Measurements from ENCODE around the gene TMEM272.
A peak's percentile ranks its signal among the peaks of the same experiment; 100 is the strongest.

The TMEM272 gene

DNA sequence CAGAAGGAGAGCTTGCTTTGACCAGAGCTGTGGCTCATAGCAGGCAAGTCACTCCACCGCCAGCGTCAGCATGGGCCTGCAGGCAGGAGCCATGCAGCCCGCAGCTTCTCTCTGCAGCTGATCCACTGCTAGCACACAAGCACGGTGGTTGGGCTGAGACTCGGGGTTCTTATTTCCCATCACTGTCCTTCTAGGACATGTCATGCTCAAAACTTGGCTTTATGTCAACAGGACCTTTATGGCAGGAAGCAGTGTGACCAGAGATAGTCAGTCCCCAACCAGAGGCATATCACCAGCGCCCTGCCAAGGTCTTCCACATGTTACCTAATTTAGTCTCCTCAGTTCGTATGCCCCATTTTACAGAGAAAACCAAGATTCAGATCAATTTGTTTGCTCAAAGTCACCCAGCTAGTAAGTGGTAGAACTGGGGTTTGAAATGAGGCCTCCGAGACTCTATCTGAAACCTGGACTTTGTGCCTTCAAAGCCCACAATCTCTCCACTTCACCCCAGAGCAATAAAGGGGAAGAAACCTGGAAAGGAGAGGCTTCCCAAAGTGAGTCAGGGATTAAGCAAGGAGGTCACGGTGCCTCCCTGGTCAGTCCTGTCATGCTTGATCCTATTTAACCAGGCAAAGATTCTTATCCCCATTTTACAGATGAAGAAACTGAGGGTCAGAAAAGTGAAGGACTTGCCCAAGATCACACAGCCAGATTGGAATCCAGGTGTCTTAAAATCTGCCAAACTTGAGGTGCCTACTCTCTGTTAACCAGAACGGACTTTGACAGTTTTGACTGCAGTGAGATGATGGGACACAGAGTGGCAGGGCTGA lies 5.1 kb downstream of the TMEM272 start:
- in situ Hi-C loops (cut with HindIII; ENCODE audit: low pct_ligation_motif_present, low sequenced_read_pairs): no loop called here
- Histone ChIP-seq H3K27me3 (replicated peaks) (no peaks in the 10 kb centered on the region), H3K27ac (no peak overlapping the region), H3K36me3 (replicated peaks) (no peaks in the 10 kb centered on the region), H3K4me3 (ENCODE audit: low read depth, low read length) (no peak overlapping the region)
- DNase-seq: no peak
- TF ChIP-seq, protein P1, sequence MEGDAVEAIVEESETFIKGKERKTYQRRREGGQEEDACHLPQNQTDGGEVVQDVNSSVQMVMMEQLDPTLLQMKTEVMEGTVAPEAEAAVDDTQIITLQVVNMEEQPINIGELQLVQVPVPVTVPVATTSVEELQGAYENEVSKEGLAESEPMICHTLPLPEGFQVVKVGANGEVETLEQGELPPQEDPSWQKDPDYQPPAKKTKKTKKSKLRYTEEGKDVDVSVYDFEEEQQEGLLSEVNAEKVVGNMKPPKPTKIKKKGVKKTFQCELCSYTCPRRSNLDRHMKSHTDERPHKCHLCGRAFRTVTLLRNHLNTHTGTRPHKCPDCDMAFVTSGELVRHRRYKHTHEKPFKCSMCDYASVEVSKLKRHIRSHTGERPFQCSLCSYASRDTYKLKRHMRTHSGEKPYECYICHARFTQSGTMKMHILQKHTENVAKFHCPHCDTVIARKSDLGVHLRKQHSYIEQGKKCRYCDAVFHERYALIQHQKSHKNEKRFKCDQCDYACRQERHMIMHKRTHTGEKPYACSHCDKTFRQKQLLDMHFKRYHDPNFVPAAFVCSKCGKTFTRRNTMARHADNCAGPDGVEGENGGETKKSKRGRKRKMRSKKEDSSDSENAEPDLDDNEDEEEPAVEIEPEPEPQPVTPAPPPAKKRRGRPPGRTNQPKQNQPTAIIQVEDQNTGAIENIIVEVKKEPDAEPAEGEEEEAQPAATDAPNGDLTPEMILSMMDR (IDR thresholded peaks at IDR 0.05; ENCODE audit: low read depth, low read length, missing control alignments): no peak

DNA sequence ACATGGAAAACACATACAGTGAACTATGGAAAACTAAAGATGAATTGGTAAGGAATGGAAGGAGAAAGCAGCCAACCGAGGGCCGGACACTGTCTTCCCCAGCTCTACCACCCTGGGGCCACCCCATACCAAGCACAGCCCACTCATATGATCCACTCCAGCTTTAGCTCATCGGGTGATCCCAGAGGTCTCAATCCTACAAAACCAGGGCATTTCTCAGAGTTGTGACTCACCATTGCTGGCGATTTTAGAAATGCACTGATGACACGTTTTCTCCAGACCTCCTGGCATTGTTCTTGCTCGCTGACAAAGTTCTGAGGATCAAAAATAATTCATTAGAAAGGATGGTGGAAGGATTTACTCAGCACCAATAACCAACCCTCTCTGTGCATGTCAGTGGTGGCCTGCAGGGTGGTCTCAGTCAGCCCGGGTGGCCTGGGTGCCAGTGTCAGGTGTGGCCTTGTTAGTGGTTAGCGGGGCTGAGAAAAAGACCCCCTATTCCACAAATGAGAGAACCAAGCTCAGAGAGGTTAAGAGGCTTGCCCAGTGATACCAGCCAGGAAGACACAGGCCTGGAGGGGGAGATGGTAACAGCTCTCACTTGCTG lies 6.6 kb downstream of the TMEM272 start:
- peak; percentile 71 for DNase-seq
- H3K27me3 ChIP-seq (replicated peaks): no peaks in the 10 kb centered on the region
- H3K4me3 ChIP-seq (ENCODE audit: low read depth, low read length): no peak overlapping the region
- TF ChIP-seq, protein P1 (IDR thresholded peaks at IDR 0.05; ENCODE audit: low read depth, low read length, missing control alignments): no peak
- no peaks in the 10 kb centered on the region for H3K36me3 ChIP-seq (replicated peaks)
- in situ Hi-C loops (cut with HindIII; ENCODE audit: low pct_ligation_motif_present, low sequenced_read_pairs): no loop called here
- H3K27ac ChIP-seq: no peak overlapping the region

GRCh38 chr13:51837016-51837415 lies 8.0 kb downstream of the TMEM272 start:
- no peak overlapping the region for H3K4me3 ChIP-seq (ENCODE audit: low read depth, low read length)
- TF ChIP-seq, protein P1 (IDR thresholded peaks at IDR 0.05; ENCODE audit: low read depth, low read length, missing control alignments): no peak
- no peak for DNase-seq
- H3K27me3 ChIP-seq (replicated peaks): no peaks in the 10 kb centered on the region
- H3K36me3 ChIP-seq (replicated peaks): no peaks in the 10 kb centered on the region
- no peak overlapping the region for H3K27ac ChIP-seq
- in situ Hi-C loops (cut with HindIII; ENCODE audit: low pct_ligation_motif_present, low sequenced_read_pairs): no loop called here

GRCh38 chr13:51834581-51835171 lies 10.3 kb downstream of the TMEM272 start:
- no peak for DNase-seq
- Histone ChIP-seq H3K27me3 (replicated peaks) (no peaks in the 10 kb centered on the region), H3K27ac (no peak overlapping the region), H3K4me3 (ENCODE audit: low read depth, low read length) (no peak overlapping the region), H3K36me3 (replicated peaks) (no peaks in the 10 kb centered on the region)
- TF ChIP-seq, protein P1 (IDR thresholded peaks at IDR 0.05; ENCODE audit: low read depth, low read length, missing control alignments): no peak
- in situ Hi-C loops (cut with HindIII; ENCODE audit: low pct_ligation_motif_present, low sequenced_read_pairs): no loop called here

DNA sequence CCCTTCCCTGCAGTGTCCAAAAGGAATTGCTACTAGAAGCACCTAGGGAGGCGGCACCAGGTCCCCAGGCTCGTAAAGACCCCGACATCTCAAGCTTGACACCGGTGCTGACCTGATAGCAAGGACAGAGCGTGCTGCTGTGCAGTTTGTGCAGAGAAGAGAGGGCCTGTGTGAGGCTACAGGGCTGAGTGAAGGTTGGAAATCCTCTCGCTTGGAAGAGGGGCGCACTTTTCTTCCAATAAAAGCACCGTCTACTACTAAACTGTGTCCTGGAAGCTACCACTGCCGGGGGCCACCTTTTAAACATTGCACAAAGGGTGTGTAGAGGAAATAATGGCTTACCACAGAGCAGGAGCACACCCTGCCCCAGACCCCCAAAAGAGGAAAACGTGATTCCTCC lies 11.0 kb downstream of the TMEM272 start:
- Histone ChIP-seq H3K36me3 (replicated peaks) (no peaks in the 10 kb centered on the region), H3K27ac (no peak overlapping the region), H3K4me3 (ENCODE audit: low read depth, low read length) (no peak overlapping the region), H3K27me3 (replicated peaks) (no peaks in the 10 kb centered on the region)
- DNase-seq: no peak
- TF ChIP-seq, protein P1 (IDR thresholded peaks at IDR 0.05; ENCODE audit: low read depth, low read length, missing control alignments): no peak
- in situ Hi-C loops (cut with HindIII; ENCODE audit: low pct_ligation_motif_present, low sequenced_read_pairs): no loop called here

Data from brain microvascular endothelial cell (primary cell).